Daoy (cell line): Measurements from ENCODE around the gene C20orf144. TPM values are rescaled to one million over a fixed set of nuclear protein-coding genes. Genes with fewer than 3 reads are reported as not detected.
"Not testable (repeated sequence)": the region's sequence is repeated elsewhere in the genome, so short reads cannot be mapped to it uniquely, and the experiment has no call there.

Source experiments
- DNase-seq: peaks from one replicate; pipeline ENCODE4 v3.0.0-alpha.2; 2015; ENCODE audit warnings: low read depth
- total RNA-seq: library from RNA; depleted of rRNA; stranded (reverse); fragments of >200 nt; shearing (Covaris generic); gene quantifications from 2 replicates; pipeline ENCODE4 v1.2.3, GENCODE V29; 2014; rRNA removed

C20orf144 gene
- total RNA-seq, 1 experiment from 2014 or later = not detected

DNA sequence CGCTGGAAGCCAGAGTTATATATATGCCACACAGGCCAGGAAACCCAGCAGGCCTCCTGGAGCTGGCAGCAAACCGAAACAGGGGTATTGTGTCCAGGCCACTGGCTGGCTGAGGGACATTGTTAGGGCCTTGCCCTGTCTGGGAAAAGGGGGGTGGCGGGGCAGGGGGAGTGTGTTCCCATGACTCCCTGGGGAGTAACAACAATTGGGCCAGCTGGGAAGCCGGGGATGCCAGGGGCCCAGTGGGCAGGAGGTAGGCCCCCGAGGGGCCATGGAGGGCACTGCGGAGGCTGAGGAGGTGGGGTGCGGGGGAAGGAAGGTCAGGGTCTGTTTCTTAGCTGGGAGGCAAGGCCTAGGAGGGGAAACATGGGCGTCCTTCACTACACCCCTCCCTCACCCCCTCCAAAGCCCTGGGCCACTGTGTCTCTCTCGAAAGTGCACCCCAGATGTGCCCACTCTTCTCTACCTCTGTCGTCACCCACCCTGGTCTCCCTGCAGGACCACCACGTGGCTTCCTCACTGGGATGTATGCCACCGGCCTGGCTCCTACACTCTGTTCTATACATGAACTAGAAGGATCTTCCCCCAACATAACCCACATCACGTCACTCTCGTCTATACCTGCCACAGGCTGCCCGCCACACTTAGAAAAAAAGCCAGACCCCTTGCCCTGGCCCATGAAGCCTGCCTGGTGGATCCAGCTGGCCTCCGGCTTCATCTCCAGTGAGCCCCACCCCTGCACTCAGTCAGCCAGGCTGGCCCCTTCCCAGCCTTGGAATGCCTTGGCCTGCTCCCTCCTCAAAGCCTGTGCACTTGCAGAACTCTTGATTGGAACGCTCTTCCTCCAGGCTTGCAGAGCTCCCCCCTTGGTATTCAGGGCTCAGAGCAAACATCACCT, 31.9 kb downstream of the C20orf144 start:
- DNase-seq = no peak

DNA sequence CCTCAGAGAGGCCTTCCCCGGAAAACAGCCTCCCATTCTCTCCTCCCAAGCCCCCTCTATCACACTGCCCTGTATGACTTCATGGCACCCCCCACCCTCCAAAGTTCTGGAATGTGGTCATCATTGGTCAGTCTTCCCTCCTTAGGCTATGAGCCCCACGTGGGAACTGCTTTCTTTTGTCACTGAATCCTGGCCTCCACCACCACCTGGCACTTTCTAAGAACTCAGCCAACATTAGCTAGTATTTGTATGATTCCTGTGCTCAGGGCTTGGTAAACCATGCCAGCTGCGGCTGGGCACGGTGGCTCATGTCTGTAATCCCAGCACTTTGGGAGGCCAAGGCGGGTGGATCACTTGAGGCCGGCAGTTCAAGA, 32.5 kb downstream of the C20orf144 start:
- DNase-seq = no peak

DNA sequence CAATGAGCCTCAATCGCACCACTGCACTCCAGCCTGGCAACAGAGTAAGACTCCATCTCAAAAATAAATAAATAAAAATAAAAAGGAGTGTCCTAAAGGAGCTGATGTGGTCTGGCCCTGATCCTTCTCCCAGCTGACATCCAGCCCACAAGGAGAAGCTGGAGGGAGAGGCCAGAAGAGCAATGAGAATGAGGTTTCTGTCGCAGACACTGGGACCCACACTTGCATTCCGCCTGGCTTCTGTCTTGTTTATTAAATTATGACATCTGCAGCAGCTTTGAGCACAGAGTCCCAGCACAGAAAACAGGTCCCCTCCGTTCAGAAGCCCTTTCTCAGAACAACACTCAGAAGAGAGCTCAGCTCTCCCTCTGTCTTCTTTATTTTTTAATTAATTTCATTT, 34.3 kb downstream of the C20orf144 start:
- no peak for DNase-seq

DNA sequence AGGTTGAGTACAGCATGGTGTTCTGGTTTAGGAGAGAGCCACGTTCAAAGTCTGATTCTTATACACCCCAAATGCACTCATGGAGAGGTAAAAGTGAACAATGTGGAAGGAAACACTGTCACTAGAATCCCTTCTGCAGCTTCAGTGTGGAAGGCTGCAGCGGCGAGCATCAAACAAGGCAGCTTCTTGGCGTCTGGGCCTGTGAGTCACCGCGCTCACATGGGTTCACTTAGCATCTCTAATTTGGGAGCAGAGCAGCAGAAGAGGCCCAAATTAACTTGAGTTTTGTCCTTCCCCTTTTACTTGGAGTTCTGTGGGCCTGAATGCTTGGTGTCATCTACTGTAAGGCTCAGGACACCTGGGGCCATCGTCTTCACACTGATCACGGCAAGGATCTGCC, 35.0 kb downstream of the C20orf144 start:
- peak; percentile 49 for DNase-seq

DNA sequence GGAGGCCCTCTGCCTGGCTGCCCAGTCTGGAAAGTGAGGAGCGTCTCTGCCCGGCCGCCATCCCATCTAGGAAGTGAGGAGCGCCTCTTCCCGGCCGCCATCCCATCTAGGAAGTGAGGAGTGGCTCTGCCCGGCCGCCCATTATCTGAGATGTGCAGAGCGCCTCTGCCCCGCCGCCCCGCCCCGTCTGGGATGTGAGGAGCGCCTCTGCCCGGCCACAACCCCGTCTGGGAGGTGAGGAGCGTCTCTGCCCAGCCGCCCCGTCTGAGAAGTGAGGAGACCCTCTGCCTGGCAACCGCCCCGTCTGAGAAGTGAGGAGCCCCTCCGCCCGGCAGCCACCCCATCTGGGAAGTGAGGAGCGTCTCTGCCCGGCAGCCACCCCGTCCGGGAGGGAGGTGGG, 36.8 kb downstream of the C20orf144 start:
- not testable (repeated sequence) for DNase-seq

DNA sequence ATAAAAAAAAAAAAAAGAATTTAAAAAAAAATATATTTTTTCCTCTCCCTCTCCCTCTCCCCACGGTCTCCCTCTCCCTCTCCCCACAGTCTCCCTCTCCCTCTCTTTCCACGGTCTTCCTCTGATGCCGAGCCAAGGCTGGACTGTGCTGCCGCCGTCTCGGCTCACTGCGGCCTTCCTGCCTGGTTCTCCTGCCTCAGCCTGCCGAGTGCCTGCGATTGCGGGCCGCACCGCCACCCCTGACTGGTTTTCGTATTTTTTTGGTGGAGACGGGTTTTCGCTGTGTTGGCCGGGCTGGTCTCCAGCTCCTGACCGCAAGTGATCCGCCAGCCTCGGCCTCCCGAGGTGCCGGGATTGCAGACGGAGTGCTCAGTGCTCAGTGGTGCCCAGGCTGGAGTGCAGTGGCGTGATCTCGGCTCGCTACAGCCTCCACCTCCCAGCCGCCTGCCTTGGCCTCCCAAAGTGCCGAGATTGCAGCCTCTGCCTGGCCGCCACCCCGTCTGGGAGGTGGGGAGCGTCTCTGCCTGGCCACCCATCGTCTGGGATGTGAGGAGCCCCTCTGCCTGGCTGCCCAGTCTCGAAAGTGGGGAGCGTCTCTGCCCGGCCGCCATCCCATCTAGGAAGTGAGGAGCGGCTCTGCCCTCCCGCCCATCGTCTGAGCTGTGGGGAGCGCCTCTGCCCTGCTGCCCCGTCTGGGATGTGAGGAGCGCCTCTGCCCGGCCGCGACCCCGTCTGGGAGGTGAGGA, 38.7 kb downstream of the C20orf144 start:
- not testable (repeated sequence) for DNase-seq

DNA sequence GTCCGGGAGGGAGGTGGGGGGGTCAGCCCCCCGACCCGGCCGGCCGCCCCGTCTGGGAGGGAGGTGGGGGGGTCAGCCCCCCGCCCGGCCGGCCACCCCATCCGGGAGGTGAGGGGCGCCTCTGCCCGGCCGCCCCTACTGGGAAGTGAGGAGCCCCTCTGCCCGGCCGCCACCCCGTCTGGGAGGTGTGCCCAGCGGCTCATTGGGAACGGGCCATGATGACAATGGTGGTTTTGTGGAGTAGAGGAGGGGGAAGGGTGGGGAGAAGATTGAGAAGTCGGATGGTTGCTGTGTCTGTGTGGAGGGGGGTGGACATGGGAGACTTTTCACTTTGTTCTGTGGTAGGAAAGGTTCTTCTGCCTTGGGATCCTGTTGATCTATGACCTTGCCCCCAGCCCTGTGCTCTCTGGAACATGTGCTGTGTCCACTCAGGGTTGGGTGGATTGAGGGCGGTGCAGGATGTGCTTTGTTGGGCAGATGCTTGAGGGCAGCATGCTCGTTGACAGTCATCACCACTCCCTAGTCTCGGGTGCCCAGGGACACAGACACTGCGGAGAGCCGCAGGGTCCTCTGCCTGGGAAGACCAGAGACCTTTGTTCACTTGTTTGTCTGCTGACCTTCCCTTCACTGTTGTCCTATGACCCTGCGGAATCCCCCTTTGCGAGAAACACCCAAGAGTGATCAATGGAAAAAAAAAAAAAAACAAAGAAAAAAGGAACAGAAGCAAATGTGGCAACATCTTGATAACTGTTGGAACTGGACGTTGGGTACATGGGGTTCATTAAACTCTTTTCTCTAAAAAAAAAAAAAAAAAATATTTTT, 39.7 kb downstream of the C20orf144 start:
- no peak for DNase-seq

DNA sequence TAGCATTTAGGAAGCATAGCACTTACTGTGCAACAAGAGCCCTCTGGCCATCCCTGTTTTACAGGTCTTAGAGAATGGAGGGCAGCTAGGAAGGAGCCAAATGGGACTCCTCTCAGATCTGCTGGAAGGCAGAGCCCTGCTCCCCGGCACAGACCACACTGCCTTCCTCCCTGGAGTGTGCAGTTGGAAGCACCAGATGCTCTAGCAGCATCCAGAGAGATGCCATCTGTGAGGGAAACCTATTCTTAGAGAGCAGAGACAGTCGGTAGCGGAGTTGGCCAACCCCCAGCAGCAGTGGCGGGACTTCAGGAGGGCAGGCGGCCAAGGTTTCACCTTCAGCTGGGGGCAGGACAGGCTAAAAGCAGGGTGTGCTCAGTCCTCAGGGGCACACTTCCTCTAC, 40.7 kb downstream of the C20orf144 start:
- DNase-seq = no peak

DNA sequence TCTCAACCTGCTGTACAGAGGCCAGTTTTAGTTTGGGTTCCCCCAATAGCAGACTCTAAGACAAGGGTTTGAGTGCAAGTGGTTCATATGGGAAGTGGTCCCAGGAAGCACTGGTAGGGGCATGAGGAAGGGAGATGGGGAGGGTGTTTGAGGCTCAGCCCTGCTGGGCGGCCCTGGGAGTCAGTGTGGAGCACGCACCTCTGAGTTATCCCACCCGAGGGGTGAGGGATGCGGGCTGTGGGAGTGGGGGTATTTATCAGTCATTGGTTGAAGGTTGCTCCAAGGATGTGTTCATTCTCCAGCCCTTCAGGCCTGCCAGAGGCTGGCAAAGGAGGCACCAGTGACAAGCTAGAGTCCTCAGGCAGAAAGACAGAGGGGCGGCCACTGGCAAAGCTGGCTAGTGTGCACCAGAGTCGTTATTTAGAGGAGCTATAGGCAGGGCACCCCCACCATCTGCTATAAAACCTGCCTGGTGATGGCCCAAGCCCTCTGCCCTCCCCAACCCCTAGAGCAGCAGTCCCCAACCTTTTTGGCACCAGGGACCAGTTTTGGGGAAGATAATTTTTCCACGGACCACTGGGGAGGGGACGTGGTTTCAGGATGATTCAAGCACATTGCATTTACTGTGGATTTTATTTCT, 41.5 kb downstream of the C20orf144 start:
- DNase-seq = no peak

DNA sequence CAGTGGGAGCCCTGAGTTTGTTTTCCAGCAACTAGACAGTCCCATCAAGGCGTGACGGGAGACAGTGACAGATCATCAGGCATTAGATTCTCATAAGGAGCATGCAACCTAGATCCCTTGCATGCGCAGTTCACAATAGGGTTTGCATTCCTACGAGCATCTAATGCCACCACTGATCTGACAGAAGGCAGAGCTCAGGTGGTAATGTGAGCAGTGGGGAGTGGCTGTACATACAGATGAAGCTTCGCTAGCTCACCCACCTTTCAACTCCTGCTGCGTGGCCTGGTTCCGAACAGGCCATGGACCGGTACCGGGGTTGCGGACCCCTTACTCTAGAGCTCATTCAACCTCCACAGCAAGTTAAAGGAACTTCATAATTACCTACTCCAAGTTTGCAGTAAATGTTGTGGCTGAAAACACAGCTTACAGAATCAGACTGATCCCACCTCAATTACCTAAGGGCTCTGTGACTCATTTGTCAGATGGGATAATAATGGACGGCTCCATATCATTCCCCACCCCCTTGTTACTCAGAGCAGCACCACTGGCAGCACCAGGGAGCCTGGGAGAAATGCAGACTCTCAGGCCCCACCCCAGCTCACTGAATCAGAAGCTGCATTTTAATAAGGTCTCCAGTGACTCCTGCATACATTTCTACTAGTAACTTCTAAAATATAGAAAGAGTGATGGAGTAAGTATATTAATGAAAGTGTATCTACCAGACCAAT, 42.2 kb downstream of the C20orf144 start:
- no peak for DNase-seq

DNA sequence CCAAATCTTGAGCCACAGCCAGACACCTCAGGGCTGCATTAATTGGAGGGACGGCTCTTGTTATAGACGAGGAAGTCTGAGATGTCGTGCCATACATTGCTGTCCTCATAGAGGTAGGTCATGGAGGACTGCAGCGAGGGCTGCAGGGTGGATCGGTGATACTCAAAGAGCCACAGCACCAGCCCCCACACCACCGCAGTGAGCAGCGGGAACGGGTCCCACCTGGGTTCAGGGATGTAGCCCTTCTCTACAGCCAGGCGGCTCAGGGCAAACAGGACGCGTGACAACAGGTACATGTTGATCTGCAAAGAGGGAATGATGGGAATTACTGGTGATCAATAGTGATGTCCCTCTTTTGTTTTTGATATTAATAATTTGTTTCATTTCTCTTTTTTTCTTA, 45.5 kb downstream of the C20orf144 start:
- no peak for DNase-seq

DNA sequence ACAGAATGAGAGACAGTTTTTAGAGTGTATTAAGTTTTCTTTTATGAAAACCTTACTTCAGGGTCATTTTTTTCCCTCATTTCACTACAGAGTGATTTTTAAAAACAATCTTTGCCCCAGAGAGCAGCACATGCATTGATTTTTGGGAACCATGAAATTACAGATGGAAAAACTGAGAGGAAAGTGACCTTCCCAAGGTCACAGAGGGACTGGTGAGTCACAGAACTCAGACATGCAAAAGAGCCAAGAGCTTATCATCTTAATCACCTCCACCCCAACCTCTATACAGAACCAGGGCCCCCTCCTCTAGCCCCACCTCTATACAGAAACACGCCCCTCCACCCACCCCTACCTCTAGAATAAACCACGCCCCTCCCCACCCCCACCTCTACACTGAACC, 47.3 kb downstream of the C20orf144 start:
- no peak for DNase-seq

DNA sequence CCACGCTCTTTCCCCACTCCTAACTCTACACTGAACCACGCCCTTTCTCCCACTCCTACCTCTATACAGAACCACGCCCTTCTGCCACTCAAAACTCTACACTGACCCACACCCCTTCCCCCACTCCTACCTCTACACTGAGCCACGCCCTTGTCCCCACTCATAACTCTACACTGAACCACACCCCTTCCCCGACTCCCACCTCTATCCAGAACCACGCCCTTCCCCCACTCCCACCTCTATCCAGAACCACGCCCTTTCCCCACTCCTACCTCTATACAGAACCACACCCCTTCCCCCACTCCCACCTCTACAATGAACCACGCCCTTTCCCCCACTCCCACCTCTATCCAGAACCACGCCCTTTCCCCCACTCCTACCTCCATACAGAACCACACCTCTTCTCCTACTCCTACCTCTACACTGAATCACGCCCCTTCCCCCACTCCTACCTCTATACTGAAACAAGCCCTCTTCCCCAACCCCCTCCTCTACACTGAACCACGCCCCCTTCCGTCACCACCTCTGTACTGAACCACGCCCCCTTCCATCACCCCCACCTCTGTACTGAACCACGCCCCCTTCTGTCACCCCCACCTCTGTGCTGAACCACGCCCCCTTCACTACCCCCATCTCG, 47.9 kb downstream of the C20orf144 start:
- no peak for DNase-seq

DNA sequence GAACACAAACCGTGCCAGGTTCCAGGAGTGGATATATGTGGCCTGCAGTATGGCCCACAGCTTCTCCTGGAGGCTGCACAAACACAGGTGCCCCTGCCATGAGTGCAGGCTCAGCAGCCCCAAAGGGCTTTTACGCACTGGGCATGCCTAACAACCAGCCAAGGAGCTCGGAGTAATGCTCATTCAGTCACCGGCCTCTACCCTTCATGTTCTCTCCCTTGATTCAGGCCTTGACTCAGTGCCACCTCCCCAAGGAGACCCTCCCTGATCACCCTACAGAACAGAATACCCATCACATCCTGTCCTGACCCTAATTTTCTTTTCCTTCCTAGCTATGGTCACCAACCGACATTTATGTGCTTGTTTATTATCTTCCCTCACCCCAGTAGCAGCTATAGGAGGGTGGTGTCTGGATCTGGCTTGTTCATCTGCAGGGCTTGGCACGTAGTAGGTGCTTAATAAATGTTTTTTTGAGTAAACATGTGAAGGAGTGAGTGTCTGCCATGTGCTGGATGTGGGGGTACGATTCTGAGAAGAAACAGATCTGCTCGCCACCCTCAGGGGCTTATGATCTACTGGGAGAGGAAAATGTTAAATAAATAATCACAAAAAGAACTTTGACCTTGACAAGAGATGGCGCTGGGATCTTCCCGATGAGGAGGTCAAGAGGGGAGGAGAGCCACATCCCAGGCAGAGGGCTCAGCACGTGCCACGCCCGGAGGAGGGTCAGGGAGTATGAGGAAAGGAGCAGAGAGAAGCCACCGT, 48.7 kb downstream of the C20orf144 start:
- no peak for DNase-seq

DNA sequence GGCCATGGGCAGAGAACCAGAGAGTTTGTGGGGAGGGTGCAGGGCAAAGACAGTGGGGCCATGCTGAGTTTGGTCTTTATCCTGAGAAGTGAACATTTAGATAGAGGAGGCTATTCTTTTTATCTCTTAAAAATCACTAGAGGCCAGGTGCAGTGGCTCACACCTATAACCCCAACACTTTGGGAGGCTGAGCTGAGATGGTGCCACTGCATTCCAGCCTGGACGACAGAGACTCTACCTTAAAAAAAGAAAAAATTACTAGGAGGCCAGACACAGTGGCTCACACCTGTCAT, 49.3 kb downstream of the C20orf144 start:
- no peak for DNase-seq

Other genes starting within 250 kb of the C20orf144 start
- 2.5 and 3.2 TPM in 2 replicates for gene SNTA1, start 218.6 kb upstream of the C20orf144 start, total RNA-seq
- gene CBFA2T2, start 172.2 kb upstream of the C20orf144 start, total RNA-seq = 3.6 and 5.1 TPM in 2 replicates
- gene ACTL10, start 4.6 kb downstream of the C20orf144 start, total RNA-seq = 0.06 and 0.18 TPM in 2 replicates
- gene NECAB3, start 12.1 kb downstream of the C20orf144 start, total RNA-seq = 11.5 and 17.3 TPM in 2 replicates
- gene E2F1, start 24.1 kb downstream of the C20orf144 start, total RNA-seq = 20.7 and 23.9 TPM in 2 replicates
- gene PXMP4, start 58.0 kb downstream of the C20orf144 start, total RNA-seq = 0.74 and 0.92 TPM in 2 replicates
- 0.68 and 1.5 TPM in 2 replicates for gene ZNF341, start 69.7 kb downstream of the C20orf144 start, total RNA-seq
- 31.9 and 38.5 TPM in 2 replicates for gene CHMP4B, start 149.0 kb downstream of the C20orf144 start, total RNA-seq